Activated naive CD4-positive, alpha-beta T cell treated with anti-CD3 and anti-CD28 coated beads, Interleukin-2, amount 50 U/mL, for 72 hours (primary cell): ENCODE measurements around the gene WDR38. TPM values are rescaled to one million over a fixed set of nuclear protein-coding genes. Genes with fewer than 3 reads are reported as not detected.
A peak's percentile ranks its signal among the peaks of the same experiment; 100 is the strongest.

Source experiments
- ATAC-seq, 2 donors: fragments of 150-1000 bp; cut with Tn5 transposase; 2 replicates each; pipeline ENCODE4 v1.10.0; 2021; ENCODE audit warnings: mild to moderate bottlenecking in 2 of 2, moderate library complexity in 2 of 2
- DNase-seq, 2 donors: peaks; one replicate each; pipeline ENCODE4 v3.0.0; 2021 to 2022; ENCODE audit warnings: low spot score in 2 of 2
- H3K27ac Mint-ChIP-seq, 2 donors: one replicate each; pipeline ENCODE4 v1.8.0; 2022; ENCODE audit warnings: mild to moderate bottlenecking in 2 of 2, mixed read lengths in 2 of 2
- H3K36me3 Mint-ChIP-seq, 2 donors: one replicate each; pipeline ENCODE4 v1.8.0; 2022; ENCODE audit warnings: mixed read lengths in 2 of 2
- H3K9me3 Mint-ChIP-seq, 2 donors: one replicate each; pipeline ENCODE4 v1.8.0; 2022; ENCODE audit warnings: mixed read lengths in 2 of 2
- total RNA-seq, 2 donors: library from RNA; stranded (reverse); gene quantifications; one replicate each; pipeline ENCODE4 v1.2.3, GENCODE V29; 2022

WDR38 gene
- total RNA-seq, 2 donors from 2014 or later, result not detected

GRCh38 chr9:124868511-124869465 is 15.5 kb downstream of the WDR38 start:
- Mint-ChIP-seq H3K36me3 (peaks cover 40 to 53% of the 10 kb centered on the region in 2 donors), H3K27ac (peak overlapping the region; percentile 98 to 99), H3K9me3 (no peaks in the 10 kb centered on the region)
- DNase-seq (peak; percentile 94), ATAC-seq (peak; percentile 74 to 76)

GRCh38 chr9:124869466-124869985 is 16.3 kb downstream of the WDR38 start:
- peaks cover 40 to 54% of the 10 kb centered on the region in 2 donors for H3K36me3 Mint-ChIP-seq
- no peaks in the 10 kb centered on the region for H3K9me3 Mint-ChIP-seq
- H3K27ac Mint-ChIP-seq, result peak overlapping the region; percentile 98 to 99
- DNase-seq (peak; percentile 14 to 60), ATAC-seq (peak in 1 of 2 donors; percentile 14)

GRCh38 chr9:124869986-124870560 is 16.8 kb downstream of the WDR38 start:
- peak; percentile 67 to 75 for ATAC-seq
- peaks cover 45 to 60% of the 10 kb centered on the region in 2 donors for H3K36me3 Mint-ChIP-seq

GRCh38 chr9:124870723-124871122 is 17.5 kb downstream of the WDR38 start:
- H3K36me3 Mint-ChIP-seq, result peaks cover 50 to 65% of the 10 kb centered on the region in 2 donors

More at GRCh38 chr9:124869986-124870560, 16.8 kb downstream of the WDR38 start:
- DNase-seq, result peak; percentile 86 to 93
- Mint-ChIP-seq H3K27ac (peak overlapping the region; percentile 98 to 99), H3K9me3 (no peaks in the 10 kb centered on the region)

GRCh38 chr9:124871156-124871561 is 17.9 kb downstream of the WDR38 start:
- Mint-ChIP-seq H3K9me3 (no peaks in the 10 kb centered on the region), H3K27ac (peak overlapping the region; percentile 98 to 99), H3K36me3 (peaks cover 50 to 65% of the 10 kb centered on the region in 2 donors)
- ATAC-seq (no peak), DNase-seq (no peak)

More at GRCh38 chr9:124870723-124871122, 17.5 kb downstream of the WDR38 start:
- Mint-ChIP-seq H3K9me3 (no peaks in the 10 kb centered on the region), H3K27ac (peak overlapping the region; percentile 98 to 99)
- DNase-seq, result peak in 1 of 2 donors; percentile 22
- ATAC-seq, result no peak

GRCh38 chr9:124873664-124874063 is 20.4 kb downstream of the WDR38 start:
- DNase-seq, result no peak

GRCh38 chr9:124875501-124875900 is 22.2 kb downstream of the WDR38 start:
- DNase-seq, result no peak
- ATAC-seq, result no peak
- H3K9me3 Mint-ChIP-seq, result no peaks in the 10 kb centered on the region
- H3K36me3 Mint-ChIP-seq, result peaks cover 36 to 50% of the 10 kb centered on the region in 2 donors
- peak overlapping the region in 1 of 2 donors; percentile 72 for H3K27ac Mint-ChIP-seq

More at GRCh38 chr9:124873664-124874063, 20.4 kb downstream of the WDR38 start:
- Mint-ChIP-seq H3K36me3 (peaks cover 45 to 60% of the 10 kb centered on the region in 2 donors), H3K27ac (peak overlapping the region; percentile 44 to 96), H3K9me3 (no peaks in the 10 kb centered on the region)
- ATAC-seq, result no peak

GRCh38 chr9:124877021-124877782 is 23.9 kb downstream of the WDR38 start:
- Mint-ChIP-seq H3K36me3 (peaks cover 21 to 33% of the 10 kb centered on the region in 2 donors), H3K9me3 (no peaks in the 10 kb centered on the region)
- no peak for DNase-seq

GRCh38 chr9:124878021-124878420 is 24.8 kb downstream of the WDR38 start:
- H3K27ac Mint-ChIP-seq, result peak overlapping the region in 1 of 2 donors; percentile 86
- ATAC-seq, result no peak

More at GRCh38 chr9:124877021-124877782, 23.9 kb downstream of the WDR38 start:
- ATAC-seq, result no peak
- H3K27ac Mint-ChIP-seq, result peak overlapping the region in 1 of 2 donors; percentile 97

GRCh38 chr9:124878518-124878917 is 25.3 kb downstream of the WDR38 start:
- Mint-ChIP-seq H3K27ac (peak overlapping the region in 1 of 2 donors; percentile 86), H3K9me3 (no peaks in the 10 kb centered on the region), H3K36me3 (peaks cover 12 to 20% of the 10 kb centered on the region in 2 donors)
- ATAC-seq, result no peak
- DNase-seq, result no peak

More at GRCh38 chr9:124878021-124878420, 24.8 kb downstream of the WDR38 start:
- DNase-seq, result no peak
- H3K36me3 Mint-ChIP-seq, result peaks cover 17 to 25% of the 10 kb centered on the region in 2 donors
- H3K9me3 Mint-ChIP-seq, result no peaks in the 10 kb centered on the region

- Mint-ChIP-seq H3K36me3 (peaks cover 10 to 18% of the 10 kb centered on the region in 2 donors), H3K27ac (peak overlapping the region in 1 of 2 donors; percentile 26), H3K9me3 (no peaks in the 10 kb centered on the region)
- DNase-seq, result no peak
- ATAC-seq, result no peak
Measured at GRCh38 chr9:124879226-124879625, 26.0 kb downstream of the WDR38 start.

GRCh38 chr9:124880501-124880900 is 27.2 kb downstream of the WDR38 start:
- Mint-ChIP-seq H3K27ac (no peak overlapping the region), H3K36me3 (peaks cover 1 to 7% of the 10 kb centered on the region in 2 donors), H3K9me3 (no peaks in the 10 kb centered on the region)
- DNase-seq (no peak), ATAC-seq (peak in 1 of 2 donors; percentile 19)

GRCh38 chr9:124881138-124881743 is 28.0 kb downstream of the WDR38 start:
- DNase-seq (no peak), ATAC-seq (no peak)
- Mint-ChIP-seq H3K36me3 (peaks cover 6 to 8% of the 10 kb centered on the region in 2 donors), H3K27ac (peak overlapping the region in 1 of 2 donors; percentile 55), H3K9me3 (no peaks in the 10 kb centered on the region)

GRCh38 chr9:124882231-124882630 is 29.0 kb downstream of the WDR38 start:
- ATAC-seq (peak in 1 of 2 donors; percentile 16), DNase-seq (no peak)
- Mint-ChIP-seq H3K36me3 (peaks cover under 1 to 18% of the 10 kb centered on the region in 2 donors), H3K27ac (no peak overlapping the region), H3K9me3 (no peaks in the 10 kb centered on the region)

- H3K36me3 Mint-ChIP-seq, result peaks cover 0 to 27% of the 10 kb centered on the region in 2 donors
- peak overlapping the region in 1 of 2 donors; percentile 20 for H3K27ac Mint-ChIP-seq
- ATAC-seq, result no peak
- H3K9me3 Mint-ChIP-seq, result no peaks in the 10 kb centered on the region
- DNase-seq, result no peak
Measured at GRCh38 chr9:124884376-124884775, 31.1 kb downstream of the WDR38 start.
